ENCODE measurements around the gene MED17. TPM values are rescaled to one million over a fixed set of nuclear protein-coding genes. Genes with fewer than 3 reads are reported as not detected.
"Not testable (repeated sequence)": the region's sequence is repeated elsewhere in the genome, so short reads cannot be mapped to it uniquely, and the experiment has no call there.

The MED17 gene
- total RNA-seq, 2 experiments from 2014 or later = 23.0 to 33.3 TPM

- Histone ChIP-seq H3K4me3 (ENCODE audit: low read depth, low read length, poor library complexity, severe bottlenecking) (peak overlapping the region; percentile 96), H3K27ac (ENCODE audit: low read depth, low read length, poor library complexity, severe bottlenecking) (peak overlapping the region; percentile 78), H3K4me2 (ENCODE audit: low read length) (peak overlapping the region; percentile 71), H2AFZ (ENCODE audit: low read length) (peak overlapping the region; percentile 78; the same call in 1 of the 2 replicates), H3K79me2 (ENCODE audit: insufficient read depth, low read depth, low read length) (peaks cover 66% of the 10 kb centered on the region), H3K4me1 (ENCODE audit: insufficient read depth, low read length, poor library complexity, severe bottlenecking) (peaks cover 28% of the 10 kb centered on the region), H4K20me1 (ENCODE audit: insufficient read depth, low read length) (peaks cover 32% of the 10 kb centered on the region), H3K9me3 (ENCODE audit: low read length) (no peaks in the 10 kb centered on the region), H3K36me3 (ENCODE audit: insufficient read depth, low read length) (peaks cover 58% of the 10 kb centered on the region), H3K9me2 (ENCODE audit: insufficient read depth, low read length) (no peaks in the 10 kb centered on the region)
- POLR2A ChIA-PET = interaction anchor here (0.6 to 3.7 kb wide), 20 partner anchors 9 to 855 kb away, joined by 3 to 49 read pairs (median 4); partner anchors contain the start of genes MED17 and PANX1
- CTCF ChIA-PET (ENCODE audit: unreplicated experiment) = interaction anchor here (0.6 to 1.3 kb wide), 2 partner anchors 42 to 252 kb away, joined by 3 to 5 read pairs; partner anchors contain the start of gene MED17
- intact Hi-C loops (cut with micrococcal nuclease; ENCODE audit: unreplicated experiment) = loop anchor here (1.0 to 5.0 kb wide), 2 partner anchors 42 to 200 kb away; partner anchors contain the start of genes MED17 and SMCO4
- no peak for TF ChIP-seq CTCF (conservative IDR thresholded peaks at IDR 0.05; ENCODE audit: low read length)
- TF ChIP-seq EZH2phosphoT487 (IDR thresholded peaks at IDR 0.05; ENCODE audit: borderline replicate concordance, low read depth, low read length) = no peak
- BruUV-seq (replicated peaks) = TSS peak; percentile 92
- no peak for DNase-seq (ENCODE audit: low spot score)
Measured at GRCh38 chr11:93741882-93742226, 42.2 kb upstream of the MED17 start.

GRCh38 chr11:93743291-93743690 is 40.8 kb upstream of the MED17 start:
- no peaks in the 10 kb centered on the region for H3K9me2 ChIP-seq (ENCODE audit: insufficient read depth, low read length)
- no peak overlapping the region for H2AFZ ChIP-seq (ENCODE audit: low read length)
- H3K9me3 ChIP-seq (ENCODE audit: low read length) = no peaks in the 10 kb centered on the region
- POLR2A ChIA-PET = interaction anchor here (0.6 to 3.7 kb wide), 2 partner anchors 33 to 40 kb away, joined by 4 to 49 read pairs; partner anchors contain the start of gene MED17
- DNase-seq (ENCODE audit: low spot score) = no peak
- H4K20me1 ChIP-seq (ENCODE audit: insufficient read depth, low read length) = peaks cover 18% of the 10 kb centered on the region
- H3K36me3 ChIP-seq (ENCODE audit: insufficient read depth, low read length) = peaks cover 43% of the 10 kb centered on the region
- intact Hi-C loops (cut with micrococcal nuclease; ENCODE audit: unreplicated experiment) = loop anchor here (5.0 kb wide), 1 partner anchor 201 kb away; the partner anchor contains the start of gene SMCO4
- no TSS peak for BruUV-seq (replicated peaks)
- TF ChIP-seq EZH2phosphoT487 (IDR thresholded peaks at IDR 0.05; ENCODE audit: borderline replicate concordance, low read depth, low read length) (no peak), CTCF (conservative IDR thresholded peaks at IDR 0.05; ENCODE audit: low read length) (no peak)
- peaks cover 14% of the 10 kb centered on the region for H3K4me1 ChIP-seq (ENCODE audit: insufficient read depth, low read length, poor library complexity, severe bottlenecking)
- CTCF ChIA-PET (ENCODE audit: unreplicated experiment) = no interaction called here
- peaks cover 52% of the 10 kb centered on the region for H3K79me2 ChIP-seq (ENCODE audit: insufficient read depth, low read depth, low read length)
- H3K4me2 ChIP-seq (ENCODE audit: low read length) = no peak overlapping the region
- H3K27ac ChIP-seq (ENCODE audit: low read depth, low read length, poor library complexity, severe bottlenecking) = no peak overlapping the region
- no peak overlapping the region for H3K4me3 ChIP-seq (ENCODE audit: low read depth, low read length, poor library complexity, severe bottlenecking)

GRCh38 chr11:93744669-93745004 is 39.4 kb upstream of the MED17 start:
- H3K27ac ChIP-seq (ENCODE audit: low read depth, low read length, poor library complexity, severe bottlenecking) = no peak overlapping the region
- no peak for DNase-seq (ENCODE audit: low spot score)
- H3K36me3 ChIP-seq (ENCODE audit: insufficient read depth, low read length) = peaks cover 30% of the 10 kb centered on the region
- no peak overlapping the region for H2AFZ ChIP-seq (ENCODE audit: low read length)
- H4K20me1 ChIP-seq (ENCODE audit: insufficient read depth, low read length) = peaks cover 4% of the 10 kb centered on the region; the same call in 1 of the 2 replicates
- H3K4me1 ChIP-seq (ENCODE audit: insufficient read depth, low read length, poor library complexity, severe bottlenecking) = peaks cover 8% of the 10 kb centered on the region
- no peak overlapping the region for H3K4me3 ChIP-seq (ENCODE audit: low read depth, low read length, poor library complexity, severe bottlenecking)
- POLR2A ChIA-PET = no interaction called here
- TF ChIP-seq EZH2phosphoT487 (IDR thresholded peaks at IDR 0.05; ENCODE audit: borderline replicate concordance, low read depth, low read length) = no peak
- TF ChIP-seq CTCF (conservative IDR thresholded peaks at IDR 0.05; ENCODE audit: low read length) = no peak
- intact Hi-C loops (cut with micrococcal nuclease; ENCODE audit: unreplicated experiment) = loop anchor here (5.0 kb wide), 1 partner anchor 202 kb away; the partner anchor contains the start of gene SMCO4
- H3K4me2 ChIP-seq (ENCODE audit: low read length) = no peak overlapping the region
- no peaks in the 10 kb centered on the region for H3K9me3 ChIP-seq (ENCODE audit: low read length)
- CTCF ChIA-PET (ENCODE audit: unreplicated experiment) = no interaction called here
- H3K9me2 ChIP-seq (ENCODE audit: insufficient read depth, low read length) = no peaks in the 10 kb centered on the region
- no TSS peak for BruUV-seq (replicated peaks)
- peaks cover 38% of the 10 kb centered on the region for H3K79me2 ChIP-seq (ENCODE audit: insufficient read depth, low read depth, low read length)

- H3K9me3 ChIP-seq (ENCODE audit: low read length); POLR2A ChIA-PET; intact Hi-C loops (cut with micrococcal nuclease; ENCODE audit: unreplicated experiment); H3K27ac ChIP-seq (ENCODE audit: low read depth, low read length, poor library complexity, severe bottlenecking); H2AFZ ChIP-seq (ENCODE audit: low read length); BruUV-seq (replicated peaks); H3K4me3 ChIP-seq (ENCODE audit: low read depth, low read length, poor library complexity, severe bottlenecking); H3K4me1 ChIP-seq (ENCODE audit: insufficient read depth, low read length, poor library complexity, severe bottlenecking); H3K9me2 ChIP-seq (ENCODE audit: insufficient read depth, low read length); CTCF ChIA-PET (ENCODE audit: unreplicated experiment); H3K4me2 ChIP-seq (ENCODE audit: low read length); H4K20me1 ChIP-seq (ENCODE audit: insufficient read depth, low read length); DNase-seq (ENCODE audit: low spot score): not testable (repeated sequence)
- Histone ChIP-seq H3K36me3 (ENCODE audit: insufficient read depth, low read length) (peaks cover 24% of the 10 kb centered on the region), H3K79me2 (ENCODE audit: insufficient read depth, low read depth, low read length) (peaks cover 33% of the 10 kb centered on the region)
Measured at GRCh38 chr11:93745005-93745755, 38.9 kb upstream of the MED17 start.
